Spleen (tissue), 7 donors: ENCODE measurements around the gene ATL3.

Experiments
- POLR2AphosphoS5 ChIP-seq, 3 donors: sonication (generic); formaldehyde crosslinking; IDR thresholded peaks; one replicate each; pipeline ENCODE4 v1.5.1; 2017; ENCODE audit warnings: antibody characterized with exemption in 3 of 3
- TF ChIP-seq, protein P1 (sequence below), 11 experiments: fragments of 200-600 bp in 7 of 11; fragments of 450-650 bp in 4 of 11; sonication (generic) in 4 of 11; IDR thresholded peaks in 8 of 11; conservative IDR thresholded peaks in 3 of 11; 1 replicate in 7 of 11; 2 replicates in 4 of 11; pipeline versions ENCODE4 v1.4.0 to v1.8.0; 2016 to 2021; ENCODE audit warnings: antibody characterized with exemption in 11 of 11, inconsistent platforms in 4 of 11, mild to moderate bottlenecking in 1 of 11
- donor health status: DM: no; HTN: no; CAD: no; lungs with moderate emphysema.
- donor health status: DM: no; HTN: no; CAD: no.
- donor health status: DM: no; HTN: no; CAD: no.

DNA sequence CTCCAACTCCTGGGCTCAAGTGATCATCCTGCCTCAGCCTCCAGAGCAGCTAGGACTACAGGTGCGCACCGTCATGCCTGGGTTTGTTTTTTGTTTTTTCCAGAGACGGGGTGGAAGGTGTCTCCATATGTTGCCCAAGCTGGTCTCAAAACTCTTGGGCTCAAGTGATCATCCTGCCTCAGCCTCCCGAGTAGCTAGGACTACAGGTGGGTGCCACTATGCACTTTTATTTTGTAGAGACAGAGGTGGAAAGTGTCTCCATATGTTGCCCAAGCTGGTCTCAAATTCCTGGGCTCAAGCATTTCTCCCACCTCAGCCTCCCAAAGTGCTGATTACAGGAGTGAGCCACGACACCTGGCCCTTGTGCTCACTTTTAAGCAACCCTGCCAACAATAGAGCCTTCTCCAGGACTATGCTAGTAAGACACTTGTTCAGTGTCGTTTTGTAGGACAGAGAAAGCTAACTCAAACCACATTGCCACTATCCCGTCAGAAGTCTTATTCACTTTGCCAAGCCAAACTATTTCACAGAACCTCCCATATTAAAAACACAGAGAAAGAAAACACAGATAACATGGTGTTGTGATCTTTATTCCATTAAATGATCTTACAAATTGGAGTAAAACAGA, 47.5 kb downstream of the ATL3 start:
- no peak for TF ChIP-seq POLR2AphosphoS5 (IDR thresholded peaks at IDR 0.05)
- TF ChIP-seq, protein P1, sequence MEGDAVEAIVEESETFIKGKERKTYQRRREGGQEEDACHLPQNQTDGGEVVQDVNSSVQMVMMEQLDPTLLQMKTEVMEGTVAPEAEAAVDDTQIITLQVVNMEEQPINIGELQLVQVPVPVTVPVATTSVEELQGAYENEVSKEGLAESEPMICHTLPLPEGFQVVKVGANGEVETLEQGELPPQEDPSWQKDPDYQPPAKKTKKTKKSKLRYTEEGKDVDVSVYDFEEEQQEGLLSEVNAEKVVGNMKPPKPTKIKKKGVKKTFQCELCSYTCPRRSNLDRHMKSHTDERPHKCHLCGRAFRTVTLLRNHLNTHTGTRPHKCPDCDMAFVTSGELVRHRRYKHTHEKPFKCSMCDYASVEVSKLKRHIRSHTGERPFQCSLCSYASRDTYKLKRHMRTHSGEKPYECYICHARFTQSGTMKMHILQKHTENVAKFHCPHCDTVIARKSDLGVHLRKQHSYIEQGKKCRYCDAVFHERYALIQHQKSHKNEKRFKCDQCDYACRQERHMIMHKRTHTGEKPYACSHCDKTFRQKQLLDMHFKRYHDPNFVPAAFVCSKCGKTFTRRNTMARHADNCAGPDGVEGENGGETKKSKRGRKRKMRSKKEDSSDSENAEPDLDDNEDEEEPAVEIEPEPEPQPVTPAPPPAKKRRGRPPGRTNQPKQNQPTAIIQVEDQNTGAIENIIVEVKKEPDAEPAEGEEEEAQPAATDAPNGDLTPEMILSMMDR (IDR thresholded peaks at IDR 0.05 in 8 of 11, conservative IDR thresholded peaks at IDR 0.05 in 3 of 11): no peak
